Suprapubic skin (tissue), 4 donors: ENCODE data around the gene TMEM213. TPM values are rescaled to one million over a fixed set of nuclear protein-coding genes. Genes with fewer than 3 reads are reported as not detected.

Experiments
- DNase-seq, 2 donors: peaks; one replicate each; pipeline ENCODE4 v3.0.0-alpha.2; 2019; ENCODE audit warnings: low spot score in 2 of 2
- H3K27ac ChIP-seq: fragments of 200-600 bp; sonication (generic); one replicate; pipeline ENCODE4 v1.5.1; 2019
- H3K27me3 ChIP-seq: fragments of 200-600 bp; sonication (generic); one replicate; pipeline ENCODE4 v1.5.1; 2019
- H3K36me3 ChIP-seq: fragments of 200-600 bp; sonication (generic); one replicate; pipeline ENCODE4 v1.5.1; 2019
- H3K4me1 ChIP-seq: fragments of 200-600 bp; sonication (generic); one replicate; pipeline ENCODE4 v1.5.1; 2019
- H3K4me3 ChIP-seq: fragments of 200-600 bp; sonication (generic); one replicate; pipeline ENCODE4 v1.5.1; 2019; ENCODE audit warnings: mild to moderate bottlenecking
- H3K9me3 ChIP-seq: fragments of 200-600 bp; sonication (generic); one replicate; pipeline ENCODE4 v1.5.1; 2019
- CTCF ChIP-seq, 2 donors: fragments of 200-600 bp in 1 of 2; fragments of 450-650 bp in 1 of 2; sonication (generic) in 1 of 2; IDR thresholded peaks; one replicate each; pipeline ENCODE4 v1.5.1; 2016 to 2019; ENCODE audit warnings: antibody characterized with exemption in 2 of 2, mild to moderate bottlenecking in 1 of 2, moderate library complexity in 1 of 2
- EP300 ChIP-seq: sonication (generic); formaldehyde crosslinking; IDR thresholded peaks from one replicate; pipeline ENCODE4 v1.6.1; 2017; ENCODE audit warnings: antibody characterized with exemption
- POLR2A ChIP-seq, 2 donors: fragments of 450-650 bp; IDR thresholded peaks; one replicate each; pipeline ENCODE4 v1.6.1; 2017; ENCODE audit warnings: antibody characterized with exemption in 2 of 2, mild to moderate bottlenecking in 2 of 2, moderate library complexity in 2 of 2
- POLR2AphosphoS5 ChIP-seq, 3 donors: sonication (generic); formaldehyde crosslinking; IDR thresholded peaks; one replicate each; pipeline ENCODE4 v1.6.1; 2017; ENCODE audit warnings: antibody characterized with exemption in 3 of 3
- WGBS: methylation state at CpG from one replicate; pipeline ENCODE4 v1.1.5; 2018; 5-methylcytosine and 5-hydroxymethylcytosine counted together
- total RNA-seq, 4 donors: library from RNA; depleted of rRNA; stranded (reverse); fragments of >200 nt; gene quantifications; one replicate each; pipeline ENCODE4 v1.1.0, GENCODE V29; 2016

The TMEM213 gene
- total RNA-seq, 4 donors from 2014 or later = 11.4 to 20.8 (median 14.8) TPM

- no peak overlapping the region for H3K4me3 ChIP-seq
- no peaks in the 10 kb centered on the region for H3K36me3 ChIP-seq
- H3K9me3 ChIP-seq = no peaks in the 10 kb centered on the region
- H3K27me3 ChIP-seq = no peaks in the 10 kb centered on the region
- no peak overlapping the region for H3K27ac ChIP-seq
- no peak for TF ChIP-seq POLR2A (IDR thresholded peaks at IDR 0.05)
- TF ChIP-seq EP300 = no peak
- TF ChIP-seq CTCF (IDR thresholded peaks at IDR 0.05) = no peak
- H3K4me1 ChIP-seq = no peaks in the 10 kb centered on the region
- 79% methylated on average over 2 of the region's 2 CpGs for WGBS
- no peak for DNase-seq
Measured at GRCh38 chr7:138813945-138814344, 16.2 kb downstream of the TMEM213 start.

GRCh38 chr7:138814816-138815332, 17.1 kb downstream of the TMEM213 start:
- no peak for TF ChIP-seq EP300
- TF ChIP-seq POLR2A (IDR thresholded peaks at IDR 0.05) = no peak
- no peak for TF ChIP-seq POLR2AphosphoS5 (IDR thresholded peaks at IDR 0.05)
- TF ChIP-seq CTCF (IDR thresholded peaks at IDR 0.05) = no peak
- H3K36me3 ChIP-seq = no peaks in the 10 kb centered on the region

GRCh38 chr7:138816650-138817049, 18.9 kb downstream of the TMEM213 start:
- 77% methylated on average over 1 of the region's 1 CpG for WGBS
- no peak for DNase-seq
- Histone ChIP-seq H3K4me3 (no peak overlapping the region), H3K4me1 (no peaks in the 10 kb centered on the region), H3K9me3 (no peaks in the 10 kb centered on the region), H3K27ac (no peak overlapping the region), H3K27me3 (no peaks in the 10 kb centered on the region), H3K36me3 (no peaks in the 10 kb centered on the region)
- no peak for TF ChIP-seq POLR2AphosphoS5 (IDR thresholded peaks at IDR 0.05)
- no peak for TF ChIP-seq CTCF (IDR thresholded peaks at IDR 0.05)
- no peak for TF ChIP-seq EP300
- no peak for TF ChIP-seq POLR2A (IDR thresholded peaks at IDR 0.05)

More at GRCh38 chr7:138814816-138815332, 17.1 kb downstream of the TMEM213 start:
- no peaks in the 10 kb centered on the region for H3K4me1 ChIP-seq
- 87% methylated on average over 1 of the region's 1 CpG for WGBS
- no peak overlapping the region for H3K4me3 ChIP-seq
- no peak overlapping the region for H3K27ac ChIP-seq
- DNase-seq = no peak
- H3K27me3 ChIP-seq = no peaks in the 10 kb centered on the region
- no peaks in the 10 kb centered on the region for H3K9me3 ChIP-seq

GRCh38 chr7:138819625-138820024, 21.8 kb downstream of the TMEM213 start:
- no peaks in the 10 kb centered on the region for H3K4me1 ChIP-seq
- no peak for TF ChIP-seq POLR2AphosphoS5 (IDR thresholded peaks at IDR 0.05)
- no peak for TF ChIP-seq CTCF (IDR thresholded peaks at IDR 0.05)
- TF ChIP-seq POLR2A (IDR thresholded peaks at IDR 0.05) = no peak
- no peak for TF ChIP-seq EP300
- no peaks in the 10 kb centered on the region for H3K9me3 ChIP-seq
- 95% methylated on average over 3 of the region's 3 CpGs for WGBS
- H3K4me3 ChIP-seq = no peak overlapping the region
- no peak overlapping the region for H3K27ac ChIP-seq
- no peaks in the 10 kb centered on the region for H3K27me3 ChIP-seq
- no peaks in the 10 kb centered on the region for H3K36me3 ChIP-seq
- no peak for DNase-seq

GRCh38 chr7:138821912-138822311, 24.1 kb downstream of the TMEM213 start:
- H3K36me3 ChIP-seq = no peaks in the 10 kb centered on the region
- no peak for DNase-seq
- H3K9me3 ChIP-seq = no peaks in the 10 kb centered on the region
- no peaks in the 10 kb centered on the region for H3K27me3 ChIP-seq
- no peak overlapping the region for H3K27ac ChIP-seq
- no peaks in the 10 kb centered on the region for H3K4me1 ChIP-seq
- TF ChIP-seq POLR2A (IDR thresholded peaks at IDR 0.05) = no peak
- no peak for TF ChIP-seq POLR2AphosphoS5 (IDR thresholded peaks at IDR 0.05)
- TF ChIP-seq EP300 = no peak
- no peak for TF ChIP-seq CTCF (IDR thresholded peaks at IDR 0.05)
- WGBS = 90% methylated on average over 7 of the region's 7 CpGs
- no peak overlapping the region for H3K4me3 ChIP-seq
